SK-N-SH treated with all-trans-retinoic acid at 6 μM for 48 hours (cell line): ENCODE data around the gene GCNT2.

Source experiments
- ISL1 ChIP-seq: fragments of 250-450 bp; sonication (Bioruptor Pico); IDR thresholded peaks from 2 replicates; pipeline ENCODE4 v2.1.2; 2022; ENCODE audit warnings: mild to moderate bottlenecking, moderate library complexity
- TOX ChIP-seq: fragments of 250-450 bp; sonication (Bioruptor Pico); IDR thresholded peaks from 2 replicates; pipeline ENCODE4 v1.8.0; 2021; ENCODE audit warnings: mild to moderate bottlenecking, moderate library complexity, borderline replicate concordance
- TF ChIP-seq, protein P1 (sequence below): fragments of 250-450 bp; sonication (Bioruptor Pico); IDR thresholded peaks from 2 replicates; pipeline ENCODE4 v1.8.0; 2021; ENCODE audit warnings: low read depth, mild to moderate bottlenecking, moderate library complexity, borderline replicate concordance

DNA sequence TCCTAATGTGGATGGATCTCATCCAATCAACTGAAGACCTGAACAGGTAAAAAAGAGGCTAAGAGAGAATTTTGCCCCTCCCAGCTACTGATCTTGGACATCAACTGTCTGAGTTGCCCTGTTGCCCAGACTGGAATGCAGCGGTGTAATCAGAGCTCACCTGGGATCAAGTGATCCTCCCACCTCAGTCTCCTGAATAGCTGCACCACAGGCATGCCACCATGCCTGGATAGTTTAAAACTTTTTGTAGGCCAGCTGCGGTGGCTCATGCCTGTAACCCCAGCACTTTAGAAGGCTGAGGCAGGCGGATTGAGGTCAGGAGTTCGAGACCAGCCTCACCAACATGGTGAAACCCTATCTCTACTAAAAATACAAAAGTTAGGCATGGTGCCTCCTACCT is 34.9 kb upstream of the GCNT2 start:
- TF ChIP-seq, protein P1, sequence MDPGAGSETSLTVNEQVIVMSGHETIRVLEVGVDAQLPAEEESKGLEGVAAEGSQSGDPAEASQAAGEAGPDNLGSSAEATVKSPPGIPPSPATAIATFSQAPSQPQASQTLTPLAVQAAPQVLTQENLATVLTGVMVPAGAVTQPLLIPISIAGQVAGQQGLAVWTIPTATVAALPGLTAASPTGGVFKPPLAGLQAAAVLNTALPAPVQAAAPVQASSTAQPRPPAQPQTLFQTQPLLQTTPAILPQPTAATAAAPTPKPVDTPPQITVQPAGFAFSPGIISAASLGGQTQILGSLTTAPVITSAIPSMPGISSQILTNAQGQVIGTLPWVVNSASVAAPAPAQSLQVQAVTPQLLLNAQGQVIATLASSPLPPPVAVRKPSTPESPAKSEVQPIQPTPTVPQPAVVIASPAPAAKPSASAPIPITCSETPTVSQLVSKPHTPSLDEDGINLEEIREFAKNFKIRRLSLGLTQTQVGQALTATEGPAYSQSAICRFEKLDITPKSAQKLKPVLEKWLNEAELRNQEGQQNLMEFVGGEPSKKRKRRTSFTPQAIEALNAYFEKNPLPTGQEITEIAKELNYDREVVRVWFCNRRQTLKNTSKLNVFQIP (CRISPR knock-in tag), result no peak
- TF ChIP-seq ISL1 (CRISPR knock-in tag), result no peak
- TF ChIP-seq TOX (CRISPR knock-in tag), result no peak
